Esophagus (tissue), 2 donors: ENCODE results near the gene SFXN5. TPM values are rescaled to one million over a fixed set of nuclear protein-coding genes. Genes with fewer than 3 reads are reported as not detected.

Experiments
- H3K27ac ChIP-seq, 2 donors: one replicate each; pipeline ENCODE4 v1.5.1; 2013; ENCODE audit warnings: low read depth in 2 of 2, mild to moderate bottlenecking in 2 of 2, inconsistent platforms in 1 of 2, low read length in 1 of 2, moderate library complexity in 1 of 2
- H3K27me3 ChIP-seq, 2 donors: one replicate each; pipeline ENCODE4 v1.6.1; 2013; ENCODE audit warnings: low read length in 2 of 2, control low read depth in 1 of 2, mild to moderate bottlenecking in 1 of 2; ENCODE audit not compliant: insufficient read depth in 2 of 2, control insufficient read depth in 1 of 2
- H3K36me3 ChIP-seq, 2 donors: one replicate each; pipeline ENCODE4 v1.6.1; 2013; ENCODE audit warnings: low read length in 1 of 2; ENCODE audit not compliant: control insufficient read depth in 2 of 2, insufficient read depth in 2 of 2
- H3K4me1 ChIP-seq, 2 donors: one replicate each; pipeline ENCODE4 v1.6.1; 2013; ENCODE audit warnings: low read length in 1 of 2; ENCODE audit not compliant: control insufficient read depth in 2 of 2, insufficient read depth in 2 of 2
- H3K4me3 ChIP-seq, 2 donors: one replicate each; pipeline ENCODE4 v1.5.1; 2013; ENCODE audit warnings: low read length in 2 of 2, mild to moderate bottlenecking in 2 of 2, low read depth in 1 of 2, moderate library complexity in 1 of 2
- H3K9me3 ChIP-seq, 2 donors: one replicate each; pipeline ENCODE4 v1.6.1; 2013; ENCODE audit warnings: mild to moderate bottlenecking in 2 of 2, low read depth in 1 of 2, low read length in 1 of 2, moderate library complexity in 1 of 2; ENCODE audit not compliant: control insufficient read depth in 2 of 2, insufficient read depth in 1 of 2
- WGBS, 2 donors: extraction: QIAGEN DNeasy Blood & Tissue Kit; methylation state at CpG; one replicate each; pipeline ENCODE4 v1.1.7; 2013; 5-methylcytosine and 5-hydroxymethylcytosine counted together
- polyA plus RNA-seq, 2 donors: library from polyadenylated mRNA; stranded (reverse); fragments of 200-250 nt; gene quantifications; one replicate each; pipeline ENCODE4 v1.2.3, GENCODE V29; 2013
- donor health status: healthy with polysubstance abuse.
- donor health status: Bipolar disorder and iron deficiency.

SFXN5 gene
- polyA plus RNA-seq, 2 donors, result 4.2 to 6.6 TPM

- WGBS, 2 donors, result 79 to 89% methylated on average over 12 of the region's 12 CpGs
- H3K4me1 ChIP-seq, result peaks cover 0 to 13% of the 10 kb centered on the region in 2 donors
Observed at GRCh38 chr2:72933646-72934151, 137.8 kb downstream of the SFXN5 start.

DNA sequence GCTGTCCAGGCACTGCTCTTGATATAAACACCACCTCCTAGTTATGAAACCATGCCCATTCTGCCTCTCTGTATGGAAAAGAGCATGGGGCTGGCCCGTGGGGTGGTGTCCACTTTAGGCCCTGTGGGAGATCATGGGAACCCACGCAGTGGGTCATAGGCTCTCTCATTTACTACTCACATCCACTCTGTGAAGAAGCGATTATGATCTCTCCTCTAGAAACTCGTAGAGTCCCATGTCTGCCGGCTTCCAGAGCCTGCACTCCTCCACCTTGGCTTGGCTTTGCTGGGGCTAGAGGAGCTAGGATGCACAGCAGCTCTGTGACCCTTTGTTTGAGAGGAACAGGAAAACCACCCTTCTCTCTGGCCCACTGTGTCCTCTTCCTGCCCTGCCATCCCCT is 138.3 kb downstream of the SFXN5 start:
- no peaks in the 10 kb centered on the region for H3K9me3 ChIP-seq
- H3K27ac ChIP-seq, result no peak overlapping the region
- H3K36me3 ChIP-seq, result no peaks in the 10 kb centered on the region
- peaks cover 0 to 13% of the 10 kb centered on the region in 2 donors for H3K4me1 ChIP-seq
- H3K27me3 ChIP-seq, result peaks cover 0 to 3% of the 10 kb centered on the region in 2 donors
- 86 to 92% methylated on average over 5 of the region's 5 CpGs for WGBS, 2 donors
- H3K4me3 ChIP-seq, result no peak overlapping the region

More at GRCh38 chr2:72933646-72934151, 137.8 kb downstream of the SFXN5 start:
- Histone ChIP-seq H3K9me3 (no peaks in the 10 kb centered on the region), H3K27me3 (no peaks in the 10 kb centered on the region), H3K36me3 (no peaks in the 10 kb centered on the region), H3K27ac (no peak overlapping the region), H3K4me3 (no peak overlapping the region)

- no peak overlapping the region for H3K4me3 ChIP-seq
- WGBS, 2 donors, result 83 to 90% methylated on average over 4 of the region's 4 CpGs
Observed at GRCh38 chr2:72932805-72933204, 138.7 kb downstream of the SFXN5 start.

DNA sequence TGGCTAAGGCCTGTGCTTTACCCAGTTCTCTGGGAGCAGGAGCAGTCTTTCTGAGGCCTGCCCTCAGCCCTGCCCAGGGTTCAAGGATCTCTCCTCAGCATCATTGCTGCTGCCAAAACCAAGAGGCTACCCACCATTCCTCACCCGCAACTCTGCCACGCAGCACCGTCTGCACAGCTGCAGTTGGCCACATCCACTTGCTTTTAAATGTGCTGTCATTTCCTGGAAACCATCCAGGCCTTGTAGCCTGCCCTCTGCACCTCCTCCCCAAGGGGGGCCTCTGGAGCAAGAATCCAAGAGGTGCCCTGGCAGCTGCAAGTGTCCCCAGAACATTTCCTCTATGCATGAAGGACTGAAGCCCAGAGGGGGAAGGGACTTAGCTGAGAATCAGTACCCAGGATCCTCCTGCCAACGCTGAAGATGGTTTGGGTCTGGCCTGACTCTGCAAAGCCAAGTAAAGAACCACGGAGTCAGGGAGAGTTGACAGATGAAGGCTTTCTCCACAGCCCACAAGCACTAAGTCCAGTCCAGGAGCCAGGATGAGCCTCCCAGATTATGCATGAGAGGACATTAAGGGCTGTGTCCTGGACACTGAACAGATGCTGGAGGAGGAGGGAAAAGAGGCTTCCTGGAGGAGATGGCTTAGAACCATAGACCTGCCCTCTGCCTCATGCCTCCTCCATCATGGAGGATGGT is 139.3 kb downstream of the SFXN5 start:
- H3K27me3 ChIP-seq, result peaks cover 6% of the 10 kb centered on the region in 2 donors
- peaks cover 0 to 9% of the 10 kb centered on the region in 2 donors for H3K4me1 ChIP-seq
- H3K9me3 ChIP-seq, result no peaks in the 10 kb centered on the region
- H3K36me3 ChIP-seq, result no peaks in the 10 kb centered on the region
- WGBS, 2 donors, result 53% methylated on average over 5 of the region's 5 CpGs
- no peak overlapping the region for H3K4me3 ChIP-seq
- H3K27ac ChIP-seq, result no peak overlapping the region

More at GRCh38 chr2:72932805-72933204, 138.7 kb downstream of the SFXN5 start:
- H3K9me3 ChIP-seq, result no peaks in the 10 kb centered on the region
- H3K27me3 ChIP-seq, result peaks cover 1 to 6% of the 10 kb centered on the region in 2 donors
- no peak overlapping the region for H3K27ac ChIP-seq
- H3K4me1 ChIP-seq, result peaks cover 0 to 13% of the 10 kb centered on the region in 2 donors
- H3K36me3 ChIP-seq, result no peaks in the 10 kb centered on the region

GRCh38 chr2:72931280-72931910 is 140.1 kb downstream of the SFXN5 start:
- Histone ChIP-seq H3K27me3 (peaks cover 6% of the 10 kb centered on the region in 2 donors), H3K27ac (no peak overlapping the region), H3K4me3 (no peak overlapping the region), H3K36me3 (no peaks in the 10 kb centered on the region), H3K9me3 (no peaks in the 10 kb centered on the region), H3K4me1 (peaks cover 0 to 4% of the 10 kb centered on the region in 2 donors)
- 85 to 91% methylated on average over 14 of the region's 14 CpGs for WGBS, 2 donors

GRCh38 chr2:72929010-72929409 is 142.5 kb downstream of the SFXN5 start:
- H3K27me3 ChIP-seq, result peaks cover 6 to 21% of the 10 kb centered on the region in 2 donors
- H3K9me3 ChIP-seq, result no peaks in the 10 kb centered on the region
- no peak overlapping the region for H3K27ac ChIP-seq
- H3K4me1 ChIP-seq, result peaks cover 0 to 8% of the 10 kb centered on the region in 2 donors
- H3K4me3 ChIP-seq, result no peak overlapping the region
- 95 to 97% methylated on average over 1 of the region's 1 CpG for WGBS, 2 donors
- no peaks in the 10 kb centered on the region for H3K36me3 ChIP-seq

DNA sequence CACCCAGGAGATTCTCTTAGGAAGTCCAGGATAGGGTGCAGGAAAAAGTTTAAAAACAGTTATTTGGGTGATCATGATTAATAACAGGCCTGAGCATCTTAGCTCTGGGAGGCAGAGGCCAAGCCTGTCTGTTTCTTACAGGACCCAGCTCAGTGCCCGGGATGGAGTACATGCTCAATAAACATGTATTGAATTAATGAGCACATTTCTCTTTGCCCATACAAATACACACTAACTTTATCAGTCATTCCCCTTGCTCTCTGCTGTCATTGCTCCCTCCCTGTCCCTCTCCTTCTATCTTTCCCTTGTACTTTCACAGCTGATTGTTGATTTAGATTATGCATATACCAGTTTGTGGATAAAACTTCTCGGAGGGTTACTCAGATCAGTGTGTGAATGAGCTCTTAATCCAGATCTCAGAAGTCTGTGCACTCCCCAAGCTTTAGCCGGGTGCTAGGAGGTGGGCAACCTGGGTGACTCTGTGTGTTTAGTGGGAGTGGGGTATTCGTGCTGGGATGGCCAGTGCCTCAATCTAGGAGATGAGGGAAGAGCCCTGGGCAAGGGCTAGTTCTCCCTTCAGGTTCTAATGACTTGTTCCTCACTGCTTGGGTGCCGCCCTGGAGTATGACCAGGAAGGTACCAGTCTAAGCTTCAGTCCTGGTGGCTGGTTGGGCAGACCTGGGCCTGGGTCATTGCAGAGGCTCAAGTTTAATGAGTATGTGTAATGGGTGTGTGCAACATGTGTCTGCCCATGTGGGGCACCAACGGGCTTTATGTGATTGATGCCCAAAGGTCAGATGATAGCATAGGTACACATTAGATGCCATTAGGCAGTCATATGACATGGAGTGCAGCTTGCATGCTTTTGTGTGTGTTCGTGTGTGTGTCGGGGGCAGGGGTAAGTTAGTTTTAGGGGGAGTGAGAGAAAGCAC is 143.6 kb downstream of the SFXN5 start:
- no peaks in the 10 kb centered on the region for H3K36me3 ChIP-seq
- no peak overlapping the region for H3K4me3 ChIP-seq
- peaks cover 0 to 5% of the 10 kb centered on the region in 2 donors for H3K9me3 ChIP-seq
- H3K27me3 ChIP-seq, result peaks cover 8 to 29% of the 10 kb centered on the region in 2 donors
- WGBS, 2 donors, result 78 to 79% methylated on average over 8 of the region's 8 CpGs
- H3K27ac ChIP-seq, result no peak overlapping the region
- H3K4me1 ChIP-seq, result peaks cover 0 to 11% of the 10 kb centered on the region in 2 donors

DNA sequence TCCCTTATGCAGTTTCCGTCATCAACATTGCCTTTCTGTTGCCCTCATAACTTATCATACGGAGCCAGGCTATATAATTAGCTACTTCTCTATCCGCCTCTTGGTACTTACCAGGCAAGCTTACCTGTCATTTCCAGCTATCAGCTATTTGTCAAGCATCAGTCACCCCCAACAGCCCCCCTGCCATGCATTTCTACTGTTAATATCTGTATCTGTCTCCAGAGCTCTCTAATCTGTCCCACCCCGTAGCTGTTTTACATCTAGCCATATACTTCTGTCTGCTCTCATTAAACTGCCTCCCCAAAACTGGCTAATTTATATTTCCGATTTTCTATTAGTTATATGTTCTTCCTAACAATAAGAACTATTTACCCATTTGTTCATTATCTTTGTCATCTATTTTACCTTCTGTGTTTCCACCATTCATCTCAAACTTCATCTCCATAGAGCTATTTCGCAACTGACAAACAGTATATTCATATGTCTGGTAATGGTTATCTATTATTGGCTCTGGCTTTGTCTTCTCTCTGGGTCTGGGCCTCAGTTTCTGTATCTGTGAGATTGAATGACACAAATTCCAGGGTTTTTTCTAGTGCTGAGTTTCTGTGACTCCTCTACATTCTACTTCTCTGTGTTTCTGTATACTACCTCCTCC is 144.6 kb downstream of the SFXN5 start:
- H3K27me3 ChIP-seq, result peaks cover 16 to 29% of the 10 kb centered on the region in 2 donors
- WGBS, 2 donors, result 68 to 72% methylated on average over 6 of the region's 6 CpGs
- no peak overlapping the region for H3K4me3 ChIP-seq
- no peak overlapping the region for H3K27ac ChIP-seq
- peaks cover 0 to 11% of the 10 kb centered on the region in 2 donors for H3K4me1 ChIP-seq
- H3K9me3 ChIP-seq, result peaks cover 0 to 5% of the 10 kb centered on the region in 2 donors
- H3K36me3 ChIP-seq, result no peaks in the 10 kb centered on the region

- H3K36me3 ChIP-seq, result no peaks in the 10 kb centered on the region
- H3K4me3 ChIP-seq, result no peak overlapping the region
- peaks cover 0 to 11% of the 10 kb centered on the region in 2 donors for H3K4me1 ChIP-seq
- peaks cover 0 to 5% of the 10 kb centered on the region in 2 donors for H3K9me3 ChIP-seq
- H3K27ac ChIP-seq, result no peak overlapping the region
- peaks cover 19 to 31% of the 10 kb centered on the region in 2 donors for H3K27me3 ChIP-seq
- 22 to 29% methylated on average over 4 of the region's 4 CpGs for WGBS, 2 donors
Observed at GRCh38 chr2:72926368-72926767, 145.1 kb downstream of the SFXN5 start.
